Endometrium (tissue), 2 donors: ENCODE data around the gene C6orf89.
"Not testable (repeated sequence)": the region's sequence is repeated elsewhere in the genome, so short reads cannot be mapped to it uniquely, and the experiment has no call there.

ENCODE experiments used
- FAIRE-seq: peaks from 2 replicates; lab custom pipeline; 2012; peaks lifted over from hg19 to GRCh38; lab: Jason Lieb, UNC
- donor health status: control.
- donor health status: control.

Gene C6orf89

GRCh38 chr6:36888115-36888643, 2.4 kb downstream of the C6orf89 start:
- FAIRE-seq = no peak

GRCh38 chr6:36888654-36889481, 3.1 kb downstream of the C6orf89 start:
- FAIRE-seq = no peak

GRCh38 chr6:36890112-36890663, 4.4 kb downstream of the C6orf89 start:
- FAIRE-seq = no peak

- not testable (repeated sequence) for FAIRE-seq
Observed at GRCh38 chr6:36891153-36891552, 5.4 kb downstream of the C6orf89 start.

GRCh38 chr6:36893976-36894932, 8.5 kb downstream of the C6orf89 start:
- FAIRE-seq = no peak

- FAIRE-seq = no peak
Observed at GRCh38 chr6:36897609-36898008, 11.9 kb downstream of the C6orf89 start.

GRCh38 chr6:36904114-36904513, 18.4 kb downstream of the C6orf89 start:
- peak; percentile 91 for FAIRE-seq

- no peak for FAIRE-seq
Observed at GRCh38 chr6:36904851-36905393, 19.2 kb downstream of the C6orf89 start.

GRCh38 chr6:36906539-36907325, 21.0 kb downstream of the C6orf89 start:
- peak; percentile 21 for FAIRE-seq

- FAIRE-seq = no peak
Observed at GRCh38 chr6:36907781-36908180, 22.0 kb downstream of the C6orf89 start.

GRCh38 chr6:36908747-36909146, 23.0 kb downstream of the C6orf89 start:
- FAIRE-seq = no peak

GRCh38 chr6:36912030-36912454, 26.3 kb downstream of the C6orf89 start:
- no peak for FAIRE-seq

GRCh38 chr6:36912586-36912985, 26.8 kb downstream of the C6orf89 start:
- FAIRE-seq = no peak

GRCh38 chr6:36913082-36913481, 27.3 kb downstream of the C6orf89 start:
- FAIRE-seq = no peak

GRCh38 chr6:36914227-36914794, 28.6 kb downstream of the C6orf89 start:
- FAIRE-seq = no peak

GRCh38 chr6:36915599-36915998, 29.8 kb downstream of the C6orf89 start:
- no peak for FAIRE-seq

GRCh38 chr6:36916126-36916525, 30.4 kb downstream of the C6orf89 start:
- FAIRE-seq = no peak

- peak; percentile 29 for FAIRE-seq
Observed at GRCh38 chr6:36917541-36918193, 31.9 kb downstream of the C6orf89 start.

GRCh38 chr6:36920049-36920448, 34.3 kb downstream of the C6orf89 start:
- no peak for FAIRE-seq

GRCh38 chr6:36920546-36920945, 34.8 kb downstream of the C6orf89 start:
- no peak for FAIRE-seq
